ENCODE data around the gene ZNF785.
"Not testable (repeated sequence)": the region's sequence is repeated elsewhere in the genome, so short reads cannot be mapped to it uniquely, and the experiment has no call there.

ZNF785 gene

GRCh38 chr16:30585400-30586191 lies at the start of gene ZNF785:
TSS of gene ZNF785 (minus strand) at chr16:30585697. CDS start at chr16:30585611, 86 bp downstream.
- peak; percentile 94 for DNase-seq

DNA sequence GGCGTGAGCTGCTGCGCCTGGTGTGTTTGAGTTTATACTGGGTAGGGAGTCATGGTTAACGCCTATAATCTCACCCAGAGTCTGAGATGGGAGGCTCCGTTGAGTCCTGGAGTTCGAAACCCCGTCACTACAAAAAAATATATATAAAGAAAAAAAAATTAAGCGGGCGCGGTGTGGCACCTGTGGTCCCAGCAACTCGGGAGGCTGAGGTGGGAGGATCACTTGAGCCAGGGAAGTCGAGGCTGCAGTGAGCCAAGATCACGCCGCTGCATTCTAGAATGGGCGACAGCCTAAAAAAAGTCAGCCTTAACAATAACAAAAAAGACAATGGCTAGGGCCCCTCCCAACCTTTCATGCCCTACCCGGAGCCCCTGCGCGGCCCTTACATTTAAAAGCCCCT lies 48.0 kb upstream of the ZNF785 start:
- DNase-seq, result no peak

DNA sequence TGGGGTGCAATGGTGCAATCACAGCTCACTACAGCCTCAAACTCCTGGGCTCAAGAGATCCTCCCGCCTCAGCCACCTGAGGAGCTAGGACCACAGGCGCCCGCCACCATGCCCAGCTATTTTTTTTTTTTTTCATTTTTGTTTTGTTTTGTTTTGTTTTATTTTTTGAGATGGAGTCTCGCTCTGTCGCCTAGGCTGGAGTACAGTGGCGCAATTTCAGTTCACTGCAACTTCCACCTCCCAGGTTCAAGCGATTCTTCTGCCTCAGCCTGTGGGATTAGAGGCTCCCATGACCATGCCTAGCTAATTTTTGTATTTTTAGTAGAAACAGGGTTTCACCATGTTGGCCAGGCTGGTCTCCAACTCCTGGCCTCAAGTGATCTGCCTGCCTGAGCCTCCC lies 47.0 kb upstream of the ZNF785 start:
- DNase-seq, result not testable (repeated sequence)

- peak; percentile 98 for DNase-seq
Measured at GRCh38 chr16:30628628-30629540, 43.4 kb upstream of the ZNF785 start.

- DNase-seq, result no peak
Measured at GRCh38 chr16:30626236-30626635, 40.7 kb upstream of the ZNF785 start.

DNA sequence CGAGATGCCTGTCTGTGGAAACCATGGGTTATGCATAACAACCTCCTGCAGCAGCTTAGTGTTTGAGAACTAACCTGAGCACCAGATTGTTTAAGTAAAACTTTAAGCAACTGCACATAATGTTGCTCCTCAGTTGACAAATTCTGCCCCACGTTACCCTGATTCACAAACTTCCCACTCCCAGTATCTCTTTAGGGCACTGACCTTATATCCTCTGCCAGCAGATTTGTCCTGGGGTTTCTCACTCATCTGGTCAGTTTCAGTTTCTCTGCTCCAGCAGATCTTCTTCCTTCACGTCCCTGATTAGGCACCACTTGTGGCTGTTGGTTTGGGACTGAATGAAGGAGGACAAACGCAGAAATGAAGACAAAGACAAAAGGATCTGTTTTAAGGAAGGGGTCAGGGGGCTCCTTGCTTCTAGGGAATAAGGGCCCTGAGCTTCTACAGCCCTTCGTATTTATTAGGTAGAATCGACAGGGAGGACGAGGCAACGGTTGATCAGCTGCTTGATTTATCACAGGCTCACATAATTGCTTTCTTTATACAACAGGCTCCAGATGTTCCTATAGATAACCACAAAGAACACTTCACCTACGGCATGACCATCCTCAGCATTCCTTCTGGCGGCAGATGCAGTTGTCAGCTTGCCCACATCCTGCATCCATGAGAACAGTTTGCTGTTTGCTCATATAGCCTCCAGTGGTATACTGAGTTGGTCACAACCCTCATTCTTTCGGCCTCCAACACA lies 38.2 kb upstream of the ZNF785 start:
- DNase-seq, result no peak

DNA sequence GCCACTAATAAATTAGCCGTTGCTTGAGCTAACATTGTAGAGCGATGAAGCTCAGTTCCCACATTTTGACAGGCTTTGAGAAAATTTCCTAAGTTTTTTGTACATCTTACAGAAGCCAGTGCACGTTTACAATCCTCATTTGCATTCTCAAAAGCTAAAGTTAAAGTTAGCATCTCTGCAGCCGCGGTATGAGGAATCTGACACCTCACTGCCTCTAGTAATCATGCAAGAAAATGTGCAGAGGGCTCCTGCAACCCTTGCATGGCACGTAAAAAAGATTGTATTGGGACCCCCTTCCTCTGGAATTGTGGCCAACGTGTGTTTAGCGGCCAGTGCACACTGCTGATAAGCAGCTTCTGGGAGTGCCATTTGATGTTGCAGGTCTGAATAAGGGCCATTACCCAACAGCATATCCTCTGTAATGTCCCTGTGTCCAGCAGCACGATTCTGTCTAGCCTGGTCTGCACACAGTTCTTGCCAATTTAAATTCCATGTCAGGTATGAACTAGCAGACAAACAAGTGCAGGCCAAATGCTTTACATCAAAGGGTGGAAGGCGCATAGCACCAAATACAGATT lies 37.0 kb upstream of the ZNF785 start:
- DNase-seq, result no peak

DNA sequence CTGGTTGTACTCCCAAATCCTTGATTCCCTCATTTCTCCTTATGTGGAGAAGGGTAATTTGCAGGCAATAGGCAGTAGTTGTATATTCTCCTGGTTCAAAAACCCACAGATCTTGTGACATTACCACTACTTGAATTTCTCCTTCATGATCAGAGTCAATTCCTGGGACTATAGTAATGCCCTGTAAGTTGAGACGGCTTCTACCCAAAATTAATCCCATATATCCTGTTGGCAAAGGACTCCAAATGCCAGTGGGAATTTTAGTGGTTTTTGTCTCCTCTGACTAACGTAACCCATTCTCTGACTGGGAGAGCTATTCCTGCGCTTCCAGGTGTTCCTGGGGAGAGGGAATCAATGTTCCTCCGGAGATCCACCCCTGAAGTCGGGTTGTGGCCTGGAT lies 36.3 kb upstream of the ZNF785 start:
- no peak for DNase-seq

- no peak for DNase-seq
Measured at GRCh38 chr16:30620169-30620568, 34.7 kb upstream of the ZNF785 start.

GRCh38 chr16:30619638-30620037 lies 34.1 kb upstream of the ZNF785 start:
- no peak for DNase-seq

- no peak for DNase-seq
Measured at GRCh38 chr16:30619202-30619601, 33.7 kb upstream of the ZNF785 start.

DNA sequence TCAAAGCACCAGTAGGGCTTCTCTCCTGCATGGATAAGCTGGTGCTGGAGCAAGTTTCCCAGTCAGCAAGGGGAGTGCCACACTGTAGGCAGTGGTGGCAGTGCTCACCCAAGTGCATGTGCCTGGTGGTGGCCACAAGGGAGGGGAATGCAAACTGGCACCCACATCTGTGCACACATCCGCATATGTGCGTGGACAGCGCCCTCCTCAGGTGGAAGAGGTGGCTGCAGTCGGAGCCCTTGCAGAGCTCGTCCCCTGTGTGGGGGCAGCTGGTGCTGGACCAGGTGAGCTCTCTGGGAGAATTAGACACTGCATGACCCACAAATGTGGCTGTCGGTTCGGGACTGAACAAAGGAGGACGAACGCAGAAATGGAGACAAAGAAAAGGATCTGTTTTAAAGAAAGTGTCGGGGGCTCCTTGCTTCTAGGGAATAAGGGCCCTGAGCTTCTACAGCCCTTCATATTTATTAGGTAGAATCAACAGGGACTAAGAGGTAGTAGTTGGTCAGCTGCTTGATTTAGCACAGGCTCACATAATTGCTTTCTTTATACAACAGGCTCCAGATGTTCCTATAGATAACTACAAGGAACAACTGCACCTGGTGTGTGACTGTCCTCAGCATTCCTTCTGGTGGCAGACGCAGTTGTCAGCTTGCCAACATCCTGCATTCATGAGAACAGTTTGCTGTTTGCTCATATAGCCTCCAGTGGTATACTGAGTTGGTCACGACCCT lies 30.0 kb upstream of the ZNF785 start:
- DNase-seq, result peak; percentile 84

GRCh38 chr16:30609926-30610839 lies 24.7 kb upstream of the ZNF785 start, which contains the start of gene ZNF689:
TSS of gene ZNF689 (minus strand) at chr16:30610389. CDS start at chr16:30610041, 348 bp downstream.
- DNase-seq, result peak; percentile 99

- peak; percentile 87 for DNase-seq
Measured at GRCh38 chr16:30609002-30609925, 23.8 kb upstream of the ZNF785 start.

DNA sequence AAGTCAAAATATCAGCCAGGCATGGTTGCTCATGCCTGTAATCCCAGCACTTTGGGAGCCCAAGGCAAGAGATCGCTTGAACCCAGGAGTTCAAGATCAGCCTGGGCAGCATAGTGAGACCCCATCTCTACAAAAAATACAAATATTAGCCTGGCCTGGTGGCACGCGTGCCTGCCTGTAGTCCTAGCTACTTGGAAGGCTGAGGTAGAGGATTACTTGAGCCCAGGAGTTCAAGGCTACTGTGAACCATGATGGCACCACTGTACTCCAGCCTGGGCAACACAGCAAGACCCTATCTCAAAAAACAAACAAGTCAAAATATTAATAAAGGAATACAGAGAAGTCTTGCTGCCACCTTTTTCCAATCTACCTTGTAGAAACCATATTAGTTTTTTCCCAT lies 20.5 kb upstream of the ZNF785 start:
- no peak for DNase-seq

GRCh38 chr16:30605158-30605557 lies 19.7 kb upstream of the ZNF785 start:
- no peak for DNase-seq

DNA sequence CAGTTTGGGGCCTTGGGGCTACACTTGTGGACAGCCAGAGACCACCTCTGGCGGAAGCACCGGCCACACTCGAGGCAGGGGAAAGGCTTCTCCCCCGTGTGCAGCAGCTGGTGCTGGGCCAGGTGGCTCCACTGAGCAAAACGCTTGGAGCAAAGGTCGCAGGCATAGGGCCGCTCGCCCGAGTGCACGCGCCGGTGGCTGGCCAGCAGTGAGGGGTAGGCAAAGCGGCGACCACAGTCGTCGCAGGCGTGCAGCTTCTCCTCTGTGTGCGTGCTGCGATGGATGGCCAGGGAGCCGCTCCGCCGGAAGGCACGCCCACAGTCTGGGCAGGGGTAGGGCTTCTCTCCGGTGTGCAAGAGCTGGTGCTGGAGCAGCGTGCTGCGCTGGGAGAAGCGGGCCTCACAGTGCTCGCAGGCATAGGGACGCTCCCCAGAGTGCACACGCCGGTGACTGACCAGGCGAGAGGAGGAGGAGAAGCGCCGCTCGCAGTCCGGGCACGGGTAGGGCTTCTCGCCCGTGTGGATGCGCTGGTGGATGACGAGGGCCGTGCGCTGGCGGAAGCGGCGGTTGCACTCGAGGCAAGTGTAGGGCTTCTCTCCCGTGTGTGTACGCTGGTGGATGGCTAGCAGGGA lies 18.9 kb upstream of the ZNF785 start:
- DNase-seq, result no peak

- DNase-seq, result no peak
Measured at GRCh38 chr16:30603945-30604315, 18.4 kb upstream of the ZNF785 start.

DNA sequence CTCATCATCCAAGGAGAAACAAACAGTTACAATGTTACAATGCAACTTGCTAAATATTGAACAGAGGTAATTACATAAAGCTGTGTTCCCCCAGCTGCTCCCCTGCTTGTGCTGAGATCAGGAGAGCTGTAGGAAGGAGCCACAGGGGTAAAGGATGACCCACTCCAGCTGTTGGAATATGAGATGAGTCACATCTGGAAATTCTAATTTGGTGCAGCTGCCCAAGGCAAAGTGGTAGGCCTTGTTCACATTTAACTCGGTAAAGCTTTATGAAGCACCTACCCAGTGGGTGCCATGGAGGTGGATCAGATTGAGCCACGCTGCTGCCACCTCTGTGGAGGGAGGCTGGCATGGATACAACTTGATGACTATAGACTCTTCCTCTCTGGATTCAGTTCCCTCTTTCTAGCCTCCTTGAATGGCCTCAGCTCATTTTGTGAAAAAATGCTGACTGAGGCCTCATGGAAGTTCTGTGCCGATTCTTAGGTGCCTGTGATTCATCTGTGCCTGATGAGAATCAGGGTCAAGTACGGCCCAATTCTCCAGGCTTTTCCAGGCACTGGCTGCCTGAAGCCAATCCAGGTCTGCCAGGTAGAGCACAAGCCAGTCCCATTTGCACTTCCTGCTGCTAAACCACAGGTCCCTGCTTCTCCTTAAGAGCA lies 17.2 kb upstream of the ZNF785 start:
- DNase-seq, result no peak

Measured in activated CD8-positive, alpha-beta memory T cell treated with anti-CD3 and anti-CD28 coated beads for 24 hours (primary cell).